CD14-positive monocyte (primary cell): ENCODE data around the gene TTYH3. TPM values are rescaled to one million over a fixed set of nuclear protein-coding genes. Genes with fewer than 3 reads are reported as not detected.

Source experiments
- DNase-seq, 3 donors: peaks; one replicate each; pipeline ENCODE4 v3.0.0-alpha.2; 2011 to 2022
- H2AFZ ChIP-seq: 2 replicates; pipeline ENCODE4 v1.6.0; 2012; ENCODE audit warnings: mild to moderate bottlenecking, low read depth, low read length, inconsistent platforms; ENCODE audit not compliant: insufficient read depth, poor library complexity, severe bottlenecking
- H3K27ac ChIP-seq, 2 donors: 1 replicate in 1 of 2; 2 replicates in 1 of 2; pipeline ENCODE4 v1.5.1; 2012 to 2013; ENCODE audit warnings: low read length in 2 of 2, control low read depth in 1 of 2, inconsistent platforms in 1 of 2, low read depth in 1 of 2, mild to moderate bottlenecking in 1 of 2
- H3K27me3 ChIP-seq, 2 donors: one replicate each; pipeline versions ENCODE4 v1.6.0 to v1.6.1; 2011 to 2013; ENCODE audit warnings: low read length in 2 of 2; ENCODE audit not compliant: control insufficient read depth in 2 of 2, insufficient read depth in 2 of 2
- H3K36me3 ChIP-seq, 2 donors: replicated peaks in 1 of 2; 1 replicate in 1 of 2; 2 replicates in 1 of 2; pipeline versions ENCODE4 v1.5.1 to v1.6.1; 2012 to 2013; ENCODE audit warnings: low read length in 2 of 2, control low read depth in 1 of 2, inconsistent platforms in 1 of 2, mild to moderate bottlenecking in 1 of 2; ENCODE audit not compliant: insufficient read depth in 2 of 2, control insufficient read depth in 1 of 2
- H3K4me1 ChIP-seq, 2 donors: 1 replicate in 1 of 2; 2 replicates in 1 of 2; pipeline versions ENCODE4 v1.5.1 to v1.6.1; 2012 to 2013; ENCODE audit warnings: low read length in 2 of 2, control low read depth in 1 of 2, inconsistent platforms in 1 of 2, mild to moderate bottlenecking in 1 of 2, moderate library complexity in 1 of 2; ENCODE audit not compliant: insufficient read depth in 2 of 2, control insufficient read depth in 1 of 2
- H3K4me2 ChIP-seq: replicated peaks from 2 replicates; pipeline ENCODE3; 2012; ENCODE audit warnings: low read length, moderate library complexity, mild to moderate bottlenecking; ENCODE audit not compliant: poor library complexity, severe bottlenecking; ENCODE audit errors: extremely low read depth
- H3K4me3 ChIP-seq, 3 experiments: fragments of 200-600 bp in 1 of 3; sonication (generic) in 1 of 3; replicated peaks in 1 of 3; 1 replicate in 2 of 3; 2 replicates in 1 of 3; pipeline ENCODE4 v1.5.1; 2011 to 2013; ENCODE audit warnings: low read length in 3 of 3, mild to moderate bottlenecking in 3 of 3, control low read depth in 2 of 3, low read depth in 2 of 3, inconsistent platforms in 1 of 3, moderate library complexity in 1 of 3
- H3K79me2 ChIP-seq: 2 replicates; pipeline ENCODE4 v1.6.0; 2012; ENCODE audit warnings: mild to moderate bottlenecking, control low read depth, inconsistent platforms, low read length, moderate library complexity; ENCODE audit not compliant: insufficient read depth
- H3K9ac ChIP-seq: 2 replicates; pipeline ENCODE4 v1.6.0; 2017; ENCODE audit warnings: low read length, mild to moderate bottlenecking; ENCODE audit not compliant: insufficient read depth, poor library complexity, severe bottlenecking
- H3K9me3 ChIP-seq, 2 donors: replicated peaks in 1 of 2; 1 replicate in 1 of 2; 2 replicates in 1 of 2; pipeline versions ENCODE4 v1.5.1 to v1.6.1; 2012 to 2013; ENCODE audit warnings: low read length in 2 of 2, control low read depth in 1 of 2; ENCODE audit not compliant: control insufficient read depth in 1 of 2, insufficient read depth in 1 of 2
- H4K20me1 ChIP-seq: 2 replicates; pipeline ENCODE4 v1.6.0; 2012; ENCODE audit warnings: mild to moderate bottlenecking, low read length, control low read depth, moderate library complexity; ENCODE audit not compliant: insufficient read depth
- H3K27ac Mint-ChIP-seq, 7 donors: one replicate each; pipeline ENCODE4 v1.8.0; 2020; ENCODE audit warnings: mild to moderate bottlenecking in 7 of 7, mixed read lengths in 7 of 7, moderate library complexity in 6 of 7, inconsistent platforms in 2 of 7
- H3K27me3 Mint-ChIP-seq, 3 donors: one replicate each; pipeline ENCODE4 v1.8.0; 2021 to 2022; ENCODE audit warnings: low read depth in 3 of 3, mild to moderate bottlenecking in 3 of 3, mixed read lengths in 3 of 3, moderate library complexity in 3 of 3, inconsistent platforms in 1 of 3
- H3K36me3 Mint-ChIP-seq, 2 donors: one replicate each; pipeline ENCODE4 v1.8.0; 2020; ENCODE audit warnings: mixed read lengths in 2 of 2, inconsistent platforms in 1 of 2, mild to moderate bottlenecking in 1 of 2
- H3K4me1 Mint-ChIP-seq: one replicate; pipeline ENCODE4 v1.8.0; 2020; ENCODE audit warnings: mild to moderate bottlenecking, mixed read lengths
- H3K4me3 Mint-ChIP-seq, 2 donors: one replicate each; pipeline ENCODE4 v1.8.0; 2020; ENCODE audit warnings: mild to moderate bottlenecking in 2 of 2, mixed read lengths in 2 of 2, moderate library complexity in 1 of 2
- H3K9me3 Mint-ChIP-seq, 7 donors: one replicate each; pipeline ENCODE4 v1.8.0; 2020 to 2022; ENCODE audit warnings: mixed read lengths in 7 of 7, mild to moderate bottlenecking in 6 of 7, moderate library complexity in 6 of 7, inconsistent platforms in 2 of 7
- CTCF ChIP-seq: fragments of 200-600 bp; IDR thresholded peaks from one replicate; pipeline ENCODE4 v1.8.0; 2022; ENCODE audit warnings: antibody characterized with exemption, mild to moderate bottlenecking
- WGBS: methylation state at CpG from one replicate; pipeline ENCODE4 v1.1.5; 2013; ENCODE audit warnings: missing lambda C conversion rate; ENCODE audit not compliant: insufficient coverage; 5-methylcytosine and 5-hydroxymethylcytosine counted together
- intact Hi-C, 2 donors: fragments of 100-400 bp; cut with micrococcal nuclease; formaldehyde crosslinking; loops; one replicate each; pipeline versions ENCODE4 v1.15.0 to v1.15.1; 2023
- polyA plus RNA-seq, 3 donors: library from polyadenylated mRNA; depleted of rRNA in 1 of 3; unstranded in 2 of 3; stranded (reverse) in 1 of 3; fragments of 300-500 nt in 2 of 3; fragments of >200 nt in 1 of 3; fragmentation: Illumina TruSeq in 2 of 3; gene quantifications; 1 replicate in 2 of 3; 2 replicates in 1 of 3; pipeline ENCODE4 v1.2.3, GENCODE V29; 2012 to 2021

Gene TTYH3
- polyA plus RNA-seq, 3 donors, result 13.4 to 73.5 (median 17.4) TPM

- no peak overlapping the region for H3K27ac ChIP-seq
- Mint-ChIP-seq H3K4me1 (peaks cover 7% of the 10 kb centered on the region), H3K4me3 (no peak overlapping the region), H3K9me3 (peaks cover 0 to 4% (median 1%) of the 10 kb centered on the region in 7 donors), H3K27me3 (peaks cover 2 to 5% (median 2%) of the 10 kb centered on the region in 3 donors), H3K27ac (peak overlapping the region in 2 of 7 donors; percentile 3 to 45), H3K36me3 (peaks cover 33 to 53% of the 10 kb centered on the region in 2 donors)
- H3K36me3 ChIP-seq, result peaks cover 51 to 58% of the 10 kb centered on the region in 2 donors
- WGBS, result 91% methylated on average over 40 of the region's 43 CpGs
- H3K27me3 ChIP-seq, result no peaks in the 10 kb centered on the region
- peaks cover 79% of the 10 kb centered on the region for H4K20me1 ChIP-seq
- H3K9me3 ChIP-seq, result no peaks in the 10 kb centered on the region
- no peak overlapping the region for H2AFZ ChIP-seq
- TF ChIP-seq CTCF, result no peak
- H3K4me1 ChIP-seq, result peaks cover 0 to 5% of the 10 kb centered on the region in 2 donors
- intact Hi-C loops, result no loop called here
- H3K9ac ChIP-seq, result no peak overlapping the region
- no peak for DNase-seq
- no peak overlapping the region for H3K4me2 ChIP-seq
- H3K79me2 ChIP-seq, result no peaks in the 10 kb centered on the region
- no peak overlapping the region for H3K4me3 ChIP-seq
These were observed 30.0 kb downstream of the TTYH3 start for GRCh38 chr7:2661602-2662272.

GRCh38 chr7:2662273-2663120 lies 30.7 kb downstream of the TTYH3 start:
- Histone ChIP-seq H3K4me2 (no peak overlapping the region), H3K4me3 (no peak overlapping the region), H3K36me3 (peaks cover 45 to 50% of the 10 kb centered on the region in 2 donors), H4K20me1 (peaks cover 72% of the 10 kb centered on the region), H2AFZ (no peak overlapping the region), H3K4me1 (peaks cover 0 to 5% of the 10 kb centered on the region in 2 donors), H3K9me3 (no peaks in the 10 kb centered on the region), H3K79me2 (no peaks in the 10 kb centered on the region), H3K27ac (no peak overlapping the region), H3K9ac (no peak overlapping the region), H3K27me3 (no peaks in the 10 kb centered on the region)
- intact Hi-C loops, result no loop called here
- H3K4me1 Mint-ChIP-seq, result peaks cover 7% of the 10 kb centered on the region
- whole genome bisulfite sequencing, result 92% methylated on average over 29 of the region's 33 CpGs
- peak overlapping the region in 1 of 7 donors; percentile 45 for H3K27ac Mint-ChIP-seq
- no peak overlapping the region for H3K4me3 Mint-ChIP-seq
- H3K36me3 Mint-ChIP-seq, result peaks cover 27 to 45% of the 10 kb centered on the region in 2 donors
- peaks cover 2 to 10% (median 2%) of the 10 kb centered on the region in 3 donors for H3K27me3 Mint-ChIP-seq
- no peak for DNase-seq
- TF ChIP-seq CTCF, result no peak
- peaks cover 0 to 7% (median 0%) of the 10 kb centered on the region in 7 donors for H3K9me3 Mint-ChIP-seq
